ENCODE results near the gene GDPGP1.
"Not testable (repeated sequence)": the region's sequence is repeated elsewhere in the genome, so short reads cannot be mapped to it uniquely, and the experiment has no call there.

DNA sequence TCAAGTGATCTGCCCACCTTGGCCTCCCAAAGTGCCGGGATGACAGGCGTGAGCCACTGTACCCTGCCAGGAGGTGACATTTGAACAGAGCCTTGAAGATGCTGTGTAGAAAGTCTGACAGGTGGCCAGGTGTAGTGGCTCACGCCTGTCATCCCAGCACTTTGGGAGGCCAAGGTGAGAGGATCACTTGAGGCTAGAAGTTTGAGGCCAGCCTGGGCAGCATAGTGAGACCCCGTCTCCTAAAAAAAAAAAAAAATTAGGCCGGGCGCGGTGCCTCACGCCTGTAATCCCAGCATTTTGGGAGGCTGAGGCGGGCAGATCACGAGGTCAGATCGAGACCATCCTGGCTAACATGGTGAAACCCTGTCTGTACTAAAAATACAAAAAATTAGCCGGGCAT, 44.5 kb downstream of the GDPGP1 start:
- TF ChIP-seq, protein P1, sequence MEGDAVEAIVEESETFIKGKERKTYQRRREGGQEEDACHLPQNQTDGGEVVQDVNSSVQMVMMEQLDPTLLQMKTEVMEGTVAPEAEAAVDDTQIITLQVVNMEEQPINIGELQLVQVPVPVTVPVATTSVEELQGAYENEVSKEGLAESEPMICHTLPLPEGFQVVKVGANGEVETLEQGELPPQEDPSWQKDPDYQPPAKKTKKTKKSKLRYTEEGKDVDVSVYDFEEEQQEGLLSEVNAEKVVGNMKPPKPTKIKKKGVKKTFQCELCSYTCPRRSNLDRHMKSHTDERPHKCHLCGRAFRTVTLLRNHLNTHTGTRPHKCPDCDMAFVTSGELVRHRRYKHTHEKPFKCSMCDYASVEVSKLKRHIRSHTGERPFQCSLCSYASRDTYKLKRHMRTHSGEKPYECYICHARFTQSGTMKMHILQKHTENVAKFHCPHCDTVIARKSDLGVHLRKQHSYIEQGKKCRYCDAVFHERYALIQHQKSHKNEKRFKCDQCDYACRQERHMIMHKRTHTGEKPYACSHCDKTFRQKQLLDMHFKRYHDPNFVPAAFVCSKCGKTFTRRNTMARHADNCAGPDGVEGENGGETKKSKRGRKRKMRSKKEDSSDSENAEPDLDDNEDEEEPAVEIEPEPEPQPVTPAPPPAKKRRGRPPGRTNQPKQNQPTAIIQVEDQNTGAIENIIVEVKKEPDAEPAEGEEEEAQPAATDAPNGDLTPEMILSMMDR (IDR thresholded peaks at IDR 0.05; ENCODE audit: low read depth, low read length, missing input control), result not testable (repeated sequence)
- not testable (repeated sequence) for TF ChIP-seq FOXA2 (IDR thresholded peaks at IDR 0.05); YY1 (IDR thresholded peaks at IDR 0.05); TAF1 (conservative IDR thresholded peaks at IDR 0.05); SP1 (IDR thresholded peaks at IDR 0.05); GABPA (IDR thresholded peaks at IDR 0.05 in 1 of 2, conservative IDR thresholded peaks at IDR 0.05 in 1 of 2); RAD21 (IDR thresholded peaks at IDR 0.05); NR2F2 (IDR thresholded peaks at IDR 0.05); EGR1 (IDR thresholded peaks at IDR 0.05; ENCODE audit: low read depth in 2 of 2)
- TF ChIP-seq, protein P2, sequence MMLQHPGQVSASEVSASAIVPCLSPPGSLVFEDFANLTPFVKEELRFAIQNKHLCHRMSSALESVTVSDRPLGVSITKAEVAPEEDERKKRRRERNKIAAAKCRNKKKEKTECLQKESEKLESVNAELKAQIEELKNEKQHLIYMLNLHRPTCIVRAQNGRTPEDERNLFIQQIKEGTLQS (IDR thresholded peaks at IDR 0.05), result not testable (repeated sequence)
- TF ChIP-seq, protein P3, sequence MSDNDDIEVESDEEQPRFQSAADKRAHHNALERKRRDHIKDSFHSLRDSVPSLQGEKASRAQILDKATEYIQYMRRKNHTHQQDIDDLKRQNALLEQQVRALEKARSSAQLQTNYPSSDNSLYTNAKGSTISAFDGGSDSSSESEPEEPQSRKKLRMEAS (IDR thresholded peaks at IDR 0.05), result not testable (repeated sequence)
- TF ChIP-seq, protein P4, sequence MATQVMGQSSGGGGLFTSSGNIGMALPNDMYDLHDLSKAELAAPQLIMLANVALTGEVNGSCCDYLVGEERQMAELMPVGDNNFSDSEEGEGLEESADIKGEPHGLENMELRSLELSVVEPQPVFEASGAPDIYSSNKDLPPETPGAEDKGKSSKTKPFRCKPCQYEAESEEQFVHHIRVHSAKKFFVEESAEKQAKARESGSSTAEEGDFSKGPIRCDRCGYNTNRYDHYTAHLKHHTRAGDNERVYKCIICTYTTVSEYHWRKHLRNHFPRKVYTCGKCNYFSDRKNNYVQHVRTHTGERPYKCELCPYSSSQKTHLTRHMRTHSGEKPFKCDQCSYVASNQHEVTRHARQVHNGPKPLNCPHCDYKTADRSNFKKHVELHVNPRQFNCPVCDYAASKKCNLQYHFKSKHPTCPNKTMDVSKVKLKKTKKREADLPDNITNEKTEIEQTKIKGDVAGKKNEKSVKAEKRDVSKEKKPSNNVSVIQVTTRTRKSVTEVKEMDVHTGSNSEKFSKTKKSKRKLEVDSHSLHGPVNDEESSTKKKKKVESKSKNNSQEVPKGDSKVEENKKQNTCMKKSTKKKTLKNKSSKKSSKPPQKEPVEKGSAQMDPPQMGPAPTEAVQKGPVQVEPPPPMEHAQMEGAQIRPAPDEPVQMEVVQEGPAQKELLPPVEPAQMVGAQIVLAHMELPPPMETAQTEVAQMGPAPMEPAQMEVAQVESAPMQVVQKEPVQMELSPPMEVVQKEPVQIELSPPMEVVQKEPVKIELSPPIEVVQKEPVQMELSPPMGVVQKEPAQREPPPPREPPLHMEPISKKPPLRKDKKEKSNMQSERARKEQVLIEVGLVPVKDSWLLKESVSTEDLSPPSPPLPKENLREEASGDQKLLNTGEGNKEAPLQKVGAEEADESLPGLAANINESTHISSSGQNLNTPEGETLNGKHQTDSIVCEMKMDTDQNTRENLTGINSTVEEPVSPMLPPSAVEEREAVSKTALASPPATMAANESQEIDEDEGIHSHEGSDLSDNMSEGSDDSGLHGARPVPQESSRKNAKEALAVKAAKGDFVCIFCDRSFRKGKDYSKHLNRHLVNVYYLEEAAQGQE (IDR thresholded peaks at IDR 0.05), result not testable (repeated sequence)
- TF ChIP-seq, protein P5, sequence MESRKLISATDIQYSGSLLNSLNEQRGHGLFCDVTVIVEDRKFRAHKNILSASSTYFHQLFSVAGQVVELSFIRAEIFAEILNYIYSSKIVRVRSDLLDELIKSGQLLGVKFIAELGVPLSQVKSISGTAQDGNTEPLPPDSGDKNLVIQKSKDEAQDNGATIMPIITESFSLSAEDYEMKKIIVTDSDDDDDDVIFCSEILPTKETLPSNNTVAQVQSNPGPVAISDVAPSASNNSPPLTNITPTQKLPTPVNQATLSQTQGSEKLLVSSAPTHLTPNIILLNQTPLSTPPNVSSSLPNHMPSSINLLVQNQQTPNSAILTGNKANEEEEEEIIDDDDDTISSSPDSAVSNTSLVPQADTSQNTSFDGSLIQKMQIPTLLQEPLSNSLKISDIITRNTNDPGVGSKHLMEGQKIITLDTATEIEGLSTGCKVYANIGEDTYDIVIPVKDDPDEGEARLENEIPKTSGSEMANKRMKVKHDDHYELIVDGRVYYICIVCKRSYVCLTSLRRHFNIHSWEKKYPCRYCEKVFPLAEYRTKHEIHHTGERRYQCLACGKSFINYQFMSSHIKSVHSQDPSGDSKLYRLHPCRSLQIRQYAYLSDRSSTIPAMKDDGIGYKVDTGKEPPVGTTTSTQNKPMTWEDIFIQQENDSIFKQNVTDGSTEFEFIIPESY (IDR thresholded peaks at IDR 0.05), result not testable (repeated sequence)
